GM21381 (cell line): Measurements from ENCODE around the gene SYT17.

Experiments
- ATAC-seq: cut with Tn5 transposase; IDR thresholded peaks from one replicate; pipeline ENCODE4 v1.9.1; 2021; ENCODE audit warnings: mild to moderate bottlenecking, moderate library complexity; ENCODE audit not compliant: unreplicated experiment

Gene SYT17

GRCh38 chr16:19294156-19294649 lies 126.2 kb downstream of the SYT17 start:
- ATAC-seq: peak; percentile 85

- no peak for ATAC-seq
Observed at GRCh38 chr16:19295393-19295792, 127.4 kb downstream of the SYT17 start.

GRCh38 chr16:19297454-19297853 lies 129.4 kb downstream of the SYT17 start:
- no peak for ATAC-seq

GRCh38 chr16:19299565-19299964 lies 131.5 kb downstream of the SYT17 start:
- ATAC-seq: no peak

GRCh38 chr16:19301931-19302330 lies 133.9 kb downstream of the SYT17 start:
- no peak for ATAC-seq

GRCh38 chr16:19304750-19305149 lies 136.7 kb downstream of the SYT17 start:
- no peak for ATAC-seq

- ATAC-seq: no peak
Observed at GRCh38 chr16:19305443-19305842, 137.4 kb downstream of the SYT17 start.

GRCh38 chr16:19307587-19308241 lies 139.7 kb downstream of the SYT17 start:
- no peak for ATAC-seq

- ATAC-seq: no peak
Observed at GRCh38 chr16:19308392-19308791, 140.4 kb downstream of the SYT17 start.

- ATAC-seq: no peak
Observed at GRCh38 chr16:19309178-19309577, 141.1 kb downstream of the SYT17 start.

- no peak for ATAC-seq
Observed at GRCh38 chr16:19314718-19315425, 146.8 kb downstream of the SYT17 start.

GRCh38 chr16:19315889-19316433 lies 147.9 kb downstream of the SYT17 start:
- no peak for ATAC-seq

GRCh38 chr16:19316846-19317245 lies 148.8 kb downstream of the SYT17 start:
- no peak for ATAC-seq
